SW 1271 (cell line): Measurements from ENCODE around the gene PGAM1.
"Not testable (repeated sequence)": the region's sequence is repeated elsewhere in the genome, so short reads cannot be mapped to it uniquely, and the experiment has no call there.

Source experiments
- DNase-seq, 2 experiments: peaks; one replicate each; lab custom pipeline; 2025; lab: John Stamatoyannopoulos, UW

PGAM1 gene

GRCh38 chr10:97407952-97408248 lies 18.1 kb upstream of the PGAM1 start:
- no peak for DNase-seq

DNA sequence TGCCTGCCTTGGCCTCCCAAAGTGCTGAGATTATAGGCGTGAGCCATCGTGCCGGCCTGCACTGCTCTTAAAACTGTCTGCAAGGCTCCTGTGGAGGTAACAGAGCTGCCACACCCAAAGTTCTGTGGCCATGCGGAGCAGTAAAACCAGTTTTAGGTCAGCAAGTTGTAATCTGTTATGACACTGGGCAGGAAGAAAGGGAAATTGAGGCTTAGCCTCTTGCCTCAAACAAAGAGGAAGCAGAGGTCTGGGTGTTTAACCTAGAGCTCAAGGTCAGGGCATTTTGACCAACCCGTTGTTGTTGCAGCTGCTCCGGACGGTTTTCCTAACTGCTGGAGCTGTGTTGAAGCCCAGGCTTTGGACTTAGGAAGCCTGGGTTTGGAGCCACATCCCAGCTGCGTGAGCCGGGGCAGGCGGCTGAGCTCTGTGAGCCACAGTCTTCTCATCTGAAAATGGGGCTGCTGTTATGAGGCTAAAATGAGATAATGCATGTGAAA lies 17.4 kb upstream of the PGAM1 start:
- DNase-seq, result no peak

DNA sequence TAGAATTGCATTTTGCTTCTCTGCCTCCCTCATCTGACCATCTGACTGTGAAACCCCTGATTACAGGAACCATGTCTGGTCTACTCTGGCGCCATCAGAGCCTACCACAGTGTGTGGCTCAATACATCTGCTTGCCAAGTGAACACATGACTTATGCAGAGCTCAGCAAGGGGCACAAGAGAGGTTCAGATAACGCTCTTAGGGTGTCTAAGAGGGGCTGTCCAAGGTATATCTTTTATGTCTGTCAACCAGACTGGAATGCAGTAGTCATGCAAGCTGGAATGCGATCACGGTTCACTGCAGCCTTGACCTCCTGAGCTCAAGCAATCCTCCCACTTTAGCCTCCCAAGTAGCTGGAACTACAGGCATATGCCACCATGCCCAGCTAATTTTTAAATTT lies 14.6 kb upstream of the PGAM1 start:
- no peak for DNase-seq

DNA sequence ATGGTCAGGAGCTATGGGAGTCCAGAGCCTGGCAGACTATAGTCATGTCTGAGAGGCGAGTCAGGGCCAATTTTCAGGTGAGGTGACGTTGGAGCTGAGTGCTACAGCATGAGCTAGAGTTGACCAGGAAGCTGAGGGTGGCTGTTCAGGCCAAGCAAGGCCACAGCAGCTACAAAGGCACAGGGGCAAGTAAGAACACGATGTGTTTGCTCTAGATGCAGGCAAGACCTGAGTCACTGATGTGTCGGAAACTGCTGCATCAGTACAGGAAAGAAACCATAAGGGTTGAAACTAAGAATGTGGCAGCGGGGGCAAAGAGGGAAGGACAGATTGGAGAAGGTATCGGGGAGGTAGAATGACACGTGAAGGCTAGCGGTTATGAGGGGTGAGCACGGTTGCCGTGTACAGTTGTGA lies 13.1 kb upstream of the PGAM1 start:
- DNase-seq, result no peak

DNA sequence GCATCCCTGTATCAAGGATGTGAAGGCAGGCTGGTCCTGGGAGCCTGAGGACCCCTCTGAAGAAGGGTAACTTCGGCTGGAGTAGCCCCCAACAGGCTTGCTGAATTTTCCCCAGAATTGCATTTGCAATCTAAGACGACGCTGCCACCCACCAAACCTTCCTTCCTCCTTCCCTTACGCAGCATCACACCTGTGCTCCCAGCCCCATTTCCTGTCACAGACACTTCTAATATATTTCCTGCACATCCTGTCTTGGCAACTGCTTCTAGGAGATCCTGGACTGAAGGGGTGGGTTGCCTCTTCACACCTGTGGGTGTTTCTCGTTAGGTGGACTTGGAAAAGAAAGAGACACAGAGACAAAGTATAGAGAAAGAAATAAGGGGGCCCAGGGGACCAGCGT lies 9.4 kb upstream of the PGAM1 start:
- DNase-seq, result no peak

DNA sequence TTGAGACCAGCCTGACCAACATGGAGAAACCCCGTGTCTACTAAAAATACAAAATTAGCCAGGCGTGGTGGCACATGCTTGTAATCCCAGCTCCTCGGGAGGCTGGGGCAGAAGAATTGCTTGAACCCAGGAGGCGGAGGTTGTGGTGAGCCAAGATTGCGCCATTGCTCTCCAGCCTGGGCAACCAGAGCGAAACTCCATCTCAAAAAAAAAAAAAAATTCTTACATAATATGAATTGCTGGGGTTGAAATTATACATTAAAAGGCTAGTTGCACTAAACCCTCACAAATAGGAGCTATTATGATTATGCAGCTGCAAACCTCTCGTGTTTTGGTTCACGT lies 2.3 kb upstream of the PGAM1 start:
- DNase-seq, result not testable (repeated sequence)

DNA sequence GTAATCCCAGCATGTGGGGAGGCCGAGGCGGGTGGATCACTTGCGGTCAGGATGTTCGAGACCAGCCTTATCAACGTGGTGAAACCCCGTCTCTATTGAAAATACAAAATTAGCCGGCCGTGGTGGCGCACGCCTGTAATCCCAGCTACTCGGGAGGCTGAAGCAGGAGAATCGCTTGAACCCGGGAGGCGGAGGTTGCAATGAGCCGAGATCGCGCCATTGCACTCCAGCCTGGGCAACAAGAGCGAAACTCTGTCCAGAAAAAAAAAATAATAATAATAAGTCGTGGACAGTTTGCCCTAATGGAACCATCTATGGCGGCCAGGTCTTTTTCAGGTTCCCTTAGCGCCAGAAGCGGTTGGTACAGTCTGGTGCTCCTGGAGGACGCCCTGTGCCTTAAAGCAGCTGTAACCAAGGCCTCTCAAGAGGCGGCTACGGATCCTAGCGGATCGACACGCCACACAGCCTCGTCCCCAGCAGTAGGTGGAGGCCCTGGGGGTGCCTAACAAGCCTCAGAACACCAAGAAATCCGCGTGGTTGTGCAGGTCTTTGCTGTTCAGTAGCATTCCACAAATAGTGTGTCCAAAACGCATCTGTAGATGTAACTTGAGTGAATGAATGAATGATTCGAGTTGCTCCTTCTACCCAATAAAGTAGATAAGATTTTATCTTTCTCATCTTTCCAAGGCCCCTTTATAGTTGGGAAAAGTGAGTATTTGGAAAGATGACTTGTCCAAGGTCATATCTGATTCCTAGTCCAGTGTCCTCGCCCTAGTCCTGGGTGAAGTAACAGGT lies 982 bp downstream of the PGAM1 start:
- DNase-seq, result no peak

- peak in 1 of 2 experiments; percentile 14 for DNase-seq
Measured at GRCh38 chr10:97427571-97428179, 1.7 kb downstream of the PGAM1 start.

DNA sequence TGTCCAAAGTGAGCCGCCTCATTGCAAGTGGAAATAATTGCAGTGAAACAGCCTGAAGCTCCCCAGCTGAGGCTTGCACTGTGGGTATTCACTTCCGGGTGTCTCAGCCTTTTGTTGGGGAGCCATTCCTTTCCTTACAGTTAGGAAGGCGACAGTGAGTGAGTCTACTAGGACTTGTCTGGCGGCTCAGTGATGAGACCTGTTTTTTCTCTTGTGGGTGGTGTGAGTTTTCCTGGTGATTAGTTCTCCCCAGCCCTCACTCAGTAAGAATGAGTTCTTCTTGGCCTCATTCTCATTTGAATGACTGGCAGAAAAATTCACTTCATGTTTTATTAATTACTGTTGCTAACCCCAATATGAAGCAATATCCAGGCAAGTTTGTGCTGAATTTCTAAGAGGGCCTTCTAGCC lies 2.6 kb downstream of the PGAM1 start:
- DNase-seq, result no peak

GRCh38 chr10:97434055-97434454 lies 8.1 kb downstream of the PGAM1 start:
- peak in 1 of 2 experiments; percentile 19 for DNase-seq

- DNase-seq, result no peak
Measured at GRCh38 chr10:97434557-97434956, 8.6 kb downstream of the PGAM1 start.

DNA sequence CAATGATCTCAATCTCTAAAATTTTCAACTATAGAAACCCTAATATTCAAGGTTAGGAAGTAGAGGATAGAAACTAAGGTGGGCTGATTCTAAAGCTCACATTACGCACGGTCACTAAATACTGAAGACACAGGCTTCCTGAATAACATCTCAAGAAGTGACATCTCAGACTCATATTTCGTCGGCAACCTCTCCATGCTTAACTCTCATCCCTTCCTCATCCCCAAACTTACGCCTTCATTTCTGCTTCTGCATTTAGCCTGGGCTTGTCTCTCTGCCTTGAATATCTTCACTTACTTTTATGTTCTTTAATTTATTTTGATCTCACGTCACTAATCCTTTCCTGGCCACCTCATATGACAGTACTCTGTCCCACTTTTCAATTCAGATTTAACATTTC lies 9.2 kb downstream of the PGAM1 start:
- DNase-seq, result no peak

GRCh38 chr10:97442277-97442676 lies 16.3 kb downstream of the PGAM1 start:
- no peak for DNase-seq

GRCh38 chr10:97444212-97444611 lies 18.2 kb downstream of the PGAM1 start:
- no peak for DNase-seq

DNA sequence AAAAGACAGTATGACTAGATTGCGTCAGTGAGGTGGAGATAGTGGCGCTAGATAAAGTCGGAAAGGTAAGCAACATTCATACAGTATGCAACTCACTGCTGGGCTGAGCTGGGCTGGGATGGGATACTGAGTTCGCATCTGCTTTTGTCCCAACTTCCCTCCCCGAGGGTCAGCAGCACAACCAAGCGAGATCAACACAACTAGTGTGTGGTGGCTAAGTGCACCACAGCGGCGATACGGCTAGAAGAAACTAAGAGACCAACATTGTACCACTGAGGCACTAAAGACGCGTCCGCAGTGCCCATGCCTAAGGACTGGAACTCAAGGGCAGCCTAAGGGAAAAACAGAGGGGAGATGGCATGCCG lies 19.3 kb downstream of the PGAM1 start:
- no peak for DNase-seq

- DNase-seq, result peak; percentile 82 to 93
Measured at GRCh38 chr10:97445722-97446639, 20.0 kb downstream of the PGAM1 start, which contains the start of the genes EXOSC1 and ZDHHC16. Gene EXOSC1, minus strand, starts transcription at chr10:97446006. Its CDS starts 21 bp downstream, at chr10:97445985. Gene ZDHHC16, plus strand, starts transcription at chr10:97446175. Its CDS starts 5,501 bp downstream, at chr10:97451676.

DNA sequence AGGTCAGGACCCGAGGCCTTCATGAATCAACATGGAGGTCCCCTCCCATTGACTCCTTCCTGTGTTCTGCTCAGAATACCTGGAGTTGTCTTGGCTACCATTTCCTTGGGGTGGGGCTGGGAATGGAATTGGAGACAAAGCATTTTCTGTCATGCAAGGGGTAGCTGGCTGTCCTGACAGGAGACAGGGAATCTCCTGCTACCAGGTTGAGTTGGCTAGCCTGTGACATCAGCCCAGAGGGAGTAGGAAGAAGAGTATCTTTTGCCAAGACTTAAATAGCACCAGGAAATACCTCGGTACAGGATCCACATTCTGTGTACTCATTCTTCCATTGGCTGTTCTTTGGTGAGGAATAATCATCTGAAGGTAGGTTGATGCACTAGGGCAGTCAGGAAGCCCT lies 24.8 kb downstream of the PGAM1 start:
- no peak for DNase-seq

DNA sequence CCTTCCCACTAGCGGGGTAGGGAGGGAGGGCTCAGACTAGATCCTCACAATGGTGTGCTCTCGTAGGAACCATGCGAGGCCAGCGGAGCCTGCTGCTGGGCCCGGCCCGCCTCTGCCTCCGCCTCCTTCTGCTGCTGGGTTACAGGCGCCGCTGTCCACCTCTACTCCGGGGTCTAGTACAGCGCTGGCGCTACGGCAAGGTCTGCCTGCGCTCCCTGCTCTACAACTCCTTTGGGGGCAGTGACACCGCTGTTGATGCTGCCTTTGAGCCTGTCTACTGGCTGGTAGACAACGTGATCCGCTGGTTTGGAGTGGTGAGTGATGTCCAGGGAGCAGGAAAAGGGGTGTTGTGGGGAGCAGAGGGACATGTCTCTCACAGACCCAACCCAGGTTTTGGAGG lies 25.6 kb downstream of the PGAM1 start:
- no peak for DNase-seq

GRCh38 chr10:97452352-97452751 lies 26.4 kb downstream of the PGAM1 start:
- no peak for DNase-seq

DNA sequence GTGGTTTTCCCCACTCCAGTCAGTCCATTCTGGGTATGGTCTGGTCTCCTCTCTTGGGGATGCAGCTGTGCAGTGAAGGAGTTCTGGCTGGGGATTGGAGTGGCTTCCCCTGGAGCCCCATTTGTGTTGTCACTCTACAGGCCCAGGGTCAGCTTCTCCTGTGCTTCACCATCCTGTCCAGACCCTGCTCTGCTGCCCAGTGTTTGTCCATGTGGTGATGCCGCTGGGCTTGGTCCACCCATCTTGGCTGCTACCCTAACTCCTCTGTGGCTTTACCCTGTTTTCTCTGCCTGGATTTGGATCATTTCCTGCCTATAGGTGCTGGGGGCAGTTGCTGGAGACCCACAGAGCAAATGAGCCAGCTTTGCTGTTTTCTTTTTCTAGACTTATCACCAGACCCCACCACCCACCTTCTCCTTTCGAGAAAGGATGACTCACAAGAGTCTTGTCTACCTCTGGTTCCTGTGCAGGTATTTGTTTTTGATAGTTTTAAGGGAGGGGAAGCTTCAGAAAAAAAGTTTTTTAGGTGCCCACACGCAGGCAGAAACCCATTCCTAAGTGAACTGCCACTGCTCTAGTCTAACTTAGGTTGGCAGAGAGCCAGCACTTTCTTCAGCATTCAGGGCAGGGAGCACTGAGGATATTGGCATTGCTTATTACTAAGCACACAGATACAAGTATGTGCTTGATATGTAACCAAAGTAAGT lies 28.5 kb downstream of the PGAM1 start:
- no peak for DNase-seq

DNA sequence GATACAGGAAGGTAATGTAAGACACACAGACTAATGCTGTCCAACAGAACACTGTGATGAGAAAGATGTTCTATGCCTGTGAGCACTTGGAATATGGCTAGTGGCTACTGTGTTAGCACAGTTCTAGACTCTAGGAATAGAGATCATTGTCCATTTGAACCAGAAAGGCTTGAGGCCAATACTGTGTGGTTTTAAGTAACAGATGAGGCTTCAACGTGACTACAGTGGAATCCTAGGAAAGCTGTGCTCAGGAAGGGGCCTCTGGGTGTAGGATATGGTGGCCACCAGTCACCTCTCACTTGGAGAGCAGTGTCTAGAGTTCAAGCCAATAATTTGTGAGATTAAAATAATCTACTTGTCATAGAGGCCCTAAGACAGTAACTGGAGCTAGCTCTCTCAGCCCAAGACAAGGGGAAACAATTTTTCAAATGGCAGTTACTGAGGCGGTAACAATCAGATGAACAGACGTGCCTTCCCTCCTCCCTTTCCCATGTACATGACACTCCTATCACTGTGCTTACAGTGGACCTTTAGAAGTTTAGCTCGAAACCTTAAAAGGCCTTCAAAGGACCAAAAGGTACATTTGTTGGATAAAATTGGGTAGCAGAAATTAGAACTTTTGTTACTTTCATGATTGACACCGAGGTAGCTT lies 30.2 kb downstream of the PGAM1 start:
- no peak for DNase-seq

DNA sequence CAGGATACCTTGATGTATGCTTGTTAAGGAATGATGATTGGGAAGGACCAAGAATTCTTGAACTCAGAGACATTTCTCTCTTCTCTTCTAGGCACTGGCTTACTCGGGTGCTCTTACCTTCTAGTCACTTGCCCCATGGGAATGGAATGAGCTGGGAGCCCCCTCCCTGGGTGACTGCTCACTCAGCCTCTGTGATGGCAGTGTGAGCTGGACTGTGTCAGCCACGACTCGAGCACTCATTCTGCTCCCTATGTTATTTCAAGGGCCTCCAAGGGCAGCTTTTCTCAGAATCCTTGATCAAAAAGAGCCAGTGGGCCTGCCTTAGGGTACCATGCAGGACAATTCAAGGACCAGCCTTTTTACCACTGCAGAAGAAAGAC lies 30.7 kb downstream of the PGAM1 start:
- DNase-seq, result no peak
